Measurements from ENCODE around the gene SPTA1. TPM values are rescaled to one million over a fixed set of nuclear protein-coding genes. Genes with fewer than 3 reads are reported as not detected.

The SPTA1 gene
- total RNA-seq, 1 experiment from 2014 or later: 0.66 TPM

DNA sequence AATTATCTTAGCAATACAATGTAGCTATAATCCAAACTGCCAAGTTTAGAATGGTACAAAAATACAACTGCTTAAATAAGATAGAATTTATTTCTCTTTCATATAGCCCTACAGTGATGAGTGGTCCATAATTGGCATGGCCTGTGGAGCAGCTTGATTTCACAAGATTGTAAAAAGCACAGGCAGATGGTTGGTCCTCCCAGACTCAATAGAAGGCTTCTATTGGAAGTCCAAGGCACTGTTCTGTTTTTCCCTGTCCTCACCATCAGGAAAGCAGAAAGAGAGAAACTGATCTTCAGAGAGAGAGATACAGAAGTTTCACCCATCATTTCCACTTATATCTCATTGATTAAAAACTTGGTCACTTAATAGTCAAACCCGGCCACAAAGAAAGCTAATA lies 114.3 kb downstream of the SPTA1 start:
- Mint-ChIP-seq H3K36me3 (ENCODE audit: insufficient read depth, unreplicated experiment) (no peaks in the 10 kb centered on the region), H3K9me3 (ENCODE audit: low read depth, unreplicated experiment) (no peaks in the 10 kb centered on the region), H3K27ac (ENCODE audit: unreplicated experiment) (no peak overlapping the region), H3K4me1 (ENCODE audit: low read depth, unreplicated experiment) (no peaks in the 10 kb centered on the region), H3K27me3 (ENCODE audit: unreplicated experiment) (peaks cover 29% of the 10 kb centered on the region), H3K4me3 (ENCODE audit: low read depth, unreplicated experiment) (no peak overlapping the region)
- intact Hi-C loops (cut with micrococcal nuclease; ENCODE audit: unreplicated experiment): no loop called here
- BruUV-seq (replicated peaks): no TSS peak
- TF ChIP-seq, protein P1, sequence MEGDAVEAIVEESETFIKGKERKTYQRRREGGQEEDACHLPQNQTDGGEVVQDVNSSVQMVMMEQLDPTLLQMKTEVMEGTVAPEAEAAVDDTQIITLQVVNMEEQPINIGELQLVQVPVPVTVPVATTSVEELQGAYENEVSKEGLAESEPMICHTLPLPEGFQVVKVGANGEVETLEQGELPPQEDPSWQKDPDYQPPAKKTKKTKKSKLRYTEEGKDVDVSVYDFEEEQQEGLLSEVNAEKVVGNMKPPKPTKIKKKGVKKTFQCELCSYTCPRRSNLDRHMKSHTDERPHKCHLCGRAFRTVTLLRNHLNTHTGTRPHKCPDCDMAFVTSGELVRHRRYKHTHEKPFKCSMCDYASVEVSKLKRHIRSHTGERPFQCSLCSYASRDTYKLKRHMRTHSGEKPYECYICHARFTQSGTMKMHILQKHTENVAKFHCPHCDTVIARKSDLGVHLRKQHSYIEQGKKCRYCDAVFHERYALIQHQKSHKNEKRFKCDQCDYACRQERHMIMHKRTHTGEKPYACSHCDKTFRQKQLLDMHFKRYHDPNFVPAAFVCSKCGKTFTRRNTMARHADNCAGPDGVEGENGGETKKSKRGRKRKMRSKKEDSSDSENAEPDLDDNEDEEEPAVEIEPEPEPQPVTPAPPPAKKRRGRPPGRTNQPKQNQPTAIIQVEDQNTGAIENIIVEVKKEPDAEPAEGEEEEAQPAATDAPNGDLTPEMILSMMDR (IDR thresholded peaks at IDR 0.05; ENCODE audit: unreplicated experiment): no peak
- CTCF ChIA-PET: no interaction called here
- no peak for DNase-seq

DNA sequence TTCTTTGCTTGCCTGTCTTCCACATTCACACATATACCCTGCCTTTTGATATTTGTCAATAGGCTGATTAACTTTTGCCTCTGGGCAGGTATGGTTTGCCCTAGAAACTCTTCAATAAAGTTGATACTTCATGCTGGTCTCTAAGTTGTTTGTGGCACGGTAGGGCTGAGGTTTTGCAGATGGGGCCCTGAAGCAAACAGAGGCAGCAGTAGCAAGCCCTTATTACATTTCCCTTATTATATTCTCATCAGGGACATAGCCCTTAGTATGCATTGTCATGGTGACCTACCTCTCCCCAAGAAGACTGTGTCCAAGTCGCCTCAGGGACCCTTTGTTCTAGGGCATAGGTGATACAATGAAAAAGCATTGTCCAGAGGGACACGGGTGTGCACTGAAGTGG lies 116.0 kb downstream of the SPTA1 start, which contains the start of gene OR6P1:
TSS of gene OR6P1 (minus strand) at position 101 of the 400 bp plus-strand sequence. CDS start 6,976 bp downstream, outside the sequence.
- no peaks in the 10 kb centered on the region for H3K4me1 Mint-ChIP-seq (ENCODE audit: low read depth, unreplicated experiment)
- intact Hi-C loops (cut with micrococcal nuclease; ENCODE audit: unreplicated experiment): no loop called here
- no TSS peak for BruUV-seq (replicated peaks)
- no peaks in the 10 kb centered on the region for H3K9me3 Mint-ChIP-seq (ENCODE audit: low read depth, unreplicated experiment)
- TF ChIP-seq, protein P1 (IDR thresholded peaks at IDR 0.05; ENCODE audit: unreplicated experiment): no peak
- CTCF ChIA-PET: no interaction called here
- no peak within 1 kb of the TSS for H3K27ac Mint-ChIP-seq (ENCODE audit: unreplicated experiment)
- no peaks in the 10 kb centered on the region for H3K36me3 Mint-ChIP-seq (ENCODE audit: insufficient read depth, unreplicated experiment)
- no peak within 1 kb of the TSS for H3K4me3 Mint-ChIP-seq (ENCODE audit: low read depth, unreplicated experiment)
- no peak for DNase-seq
- peaks cover 29% of the 10 kb centered on the region for H3K27me3 Mint-ChIP-seq (ENCODE audit: unreplicated experiment)

DNA sequence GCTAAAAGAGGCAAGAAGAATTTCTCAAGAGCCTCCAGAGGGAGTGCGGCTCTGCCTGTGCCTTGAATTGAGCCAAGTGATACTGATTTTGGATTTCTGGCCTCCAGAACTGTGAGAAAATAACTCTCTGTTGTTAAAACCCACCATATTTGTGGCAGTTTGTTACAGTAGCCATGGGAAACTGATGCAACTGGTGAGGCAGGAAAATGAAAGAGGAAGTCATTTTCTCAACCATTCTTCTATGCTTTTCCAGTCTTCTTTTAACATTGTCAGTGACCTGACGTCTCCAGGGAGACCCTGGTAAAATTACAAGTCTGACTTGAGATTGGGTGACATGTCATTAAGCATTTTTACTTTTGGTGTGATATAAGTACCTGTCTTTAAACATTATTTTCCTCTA lies 121.9 kb downstream of the SPTA1 start:
- no peak for DNase-seq
- BruUV-seq (replicated peaks): no TSS peak
- no peak overlapping the region for H3K27ac Mint-ChIP-seq (ENCODE audit: unreplicated experiment)
- H3K4me3 Mint-ChIP-seq (ENCODE audit: low read depth, unreplicated experiment): no peak overlapping the region
- H3K4me1 Mint-ChIP-seq (ENCODE audit: low read depth, unreplicated experiment): no peaks in the 10 kb centered on the region
- H3K36me3 Mint-ChIP-seq (ENCODE audit: insufficient read depth, unreplicated experiment): no peaks in the 10 kb centered on the region
- CTCF ChIA-PET: no interaction called here
- H3K27me3 Mint-ChIP-seq (ENCODE audit: unreplicated experiment): peaks cover 37% of the 10 kb centered on the region
- H3K9me3 Mint-ChIP-seq (ENCODE audit: low read depth, unreplicated experiment): peaks cover 3% of the 10 kb centered on the region
- intact Hi-C loops (cut with micrococcal nuclease; ENCODE audit: unreplicated experiment): no loop called here
- TF ChIP-seq, protein P1 (IDR thresholded peaks at IDR 0.05; ENCODE audit: unreplicated experiment): no peak

DNA sequence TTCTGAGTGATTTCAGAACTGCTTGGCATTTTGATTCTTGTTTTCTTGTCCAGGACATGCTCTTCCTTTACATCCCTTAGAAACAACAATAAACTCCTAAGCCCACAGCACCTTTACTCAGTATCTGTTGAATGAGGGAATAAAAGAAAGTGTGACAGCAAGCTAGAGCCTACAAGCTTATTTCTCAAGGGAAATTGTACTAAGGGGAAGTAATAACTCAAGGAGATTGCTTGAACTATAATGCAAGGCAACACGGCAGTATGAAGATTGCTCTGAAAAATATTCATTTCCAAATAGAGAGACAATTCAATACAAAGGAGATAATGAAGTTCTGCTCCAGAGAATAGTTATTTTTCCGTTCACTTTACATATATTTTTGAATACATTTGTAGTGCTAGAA lies 122.7 kb downstream of the SPTA1 start:
- peaks cover 34% of the 10 kb centered on the region for H3K27me3 Mint-ChIP-seq (ENCODE audit: unreplicated experiment)
- TF ChIP-seq, protein P1 (IDR thresholded peaks at IDR 0.05; ENCODE audit: unreplicated experiment): no peak
- CTCF ChIA-PET: no interaction called here

More for the DNA sequence above, 122.7 kb downstream of the SPTA1 start:
- peaks cover 3% of the 10 kb centered on the region for H3K9me3 Mint-ChIP-seq (ENCODE audit: low read depth, unreplicated experiment)
- no peak for DNase-seq
- H3K27ac Mint-ChIP-seq (ENCODE audit: unreplicated experiment): no peak overlapping the region
- no TSS peak for BruUV-seq (replicated peaks)
- no peaks in the 10 kb centered on the region for H3K36me3 Mint-ChIP-seq (ENCODE audit: insufficient read depth, unreplicated experiment)
- no peak overlapping the region for H3K4me3 Mint-ChIP-seq (ENCODE audit: low read depth, unreplicated experiment)
- intact Hi-C loops (cut with micrococcal nuclease; ENCODE audit: unreplicated experiment): no loop called here
- no peaks in the 10 kb centered on the region for H3K4me1 Mint-ChIP-seq (ENCODE audit: low read depth, unreplicated experiment)

Other genes with a start within 250 kb of the SPTA1 start
- gene OR10K1, start 224.9 kb downstream of the SPTA1 start, total RNA-seq (2022): not detected in 2 replicates
- not detected in 2 replicates for gene OR10R2, start 214.5 kb downstream of the SPTA1 start, total RNA-seq (2022)
- gene OR6Y1, start 132.3 kb downstream of the SPTA1 start, total RNA-seq (2022): not detected in 2 replicates
- gene OR6P1, start 116.1 kb downstream of the SPTA1 start, total RNA-seq (2022): not detected in 2 replicates
- gene OR10X1, start 106.8 kb downstream of the SPTA1 start, total RNA-seq (2022): not detected in 2 replicates
- not detected in 2 replicates for gene OR10Z1, start 81.4 kb downstream of the SPTA1 start, total RNA-seq (2022)
- gene OR6K2, start 13.9 kb upstream of the SPTA1 start, total RNA-seq (2022): not detected in 2 replicates
- gene OR6K3, start 34.0 kb upstream of the SPTA1 start, total RNA-seq (2022): not detected in 2 replicates
- not detected in 2 replicates for gene OR6K6, start 68.0 kb upstream of the SPTA1 start, total RNA-seq (2022)
- gene OR6N1, start 85.5 kb upstream of the SPTA1 start, total RNA-seq (2022): not detected in 2 replicates
- not detected in 2 replicates for gene OR6N2, start 94.5 kb upstream of the SPTA1 start, total RNA-seq (2022)
- not detected in 2 replicates for gene MNDA, start 144.6 kb upstream of the SPTA1 start, total RNA-seq (2022)
- gene PYHIN1, start 244.8 kb upstream of the SPTA1 start, total RNA-seq (2022): 0.98 TPM in 1 of 2 replicates, not detected in the other